ENCODE measurements around the gene POLE2.

GRCh38 chr14:49686425-49686824 is 1.6 kb downstream of the POLE2 start:
- TF ChIP-seq CTCF (IDR thresholded peaks at IDR 0.05 in 8 of 11, conservative IDR thresholded peaks at IDR 0.05 in 3 of 11) (no peak), POLR2A (IDR thresholded peaks at IDR 0.05) (no peak), POLR2AphosphoS5 (IDR thresholded peaks at IDR 0.05) (no peak)

All from spleen (tissue), 7 donors.